SJCRH30 (cell line): ENCODE data around the gene PHF20. TPM values are rescaled to one million over a fixed set of nuclear protein-coding genes. Genes with fewer than 3 reads are reported as not detected.
"Not testable (repeated sequence)": the region's sequence is repeated elsewhere in the genome, so short reads cannot be mapped to it uniquely, and the experiment has no call there.

Experiments
- DNase-seq, 2 experiments: peaks; one replicate each; pipeline ENCODE4 v3.0.0-alpha.2; 2015 to 2020
- H3K27ac ChIP-seq: fragments of 250-450 bp; sonication (Bioruptor Pico); 2 replicates; pipeline ENCODE4 v1.5.1; 2020; ENCODE audit warnings: mild to moderate bottlenecking, moderate library complexity
- H3K27me3 ChIP-seq: fragments of 250-450 bp; sonication (Bioruptor Pico); 2 replicates; pipeline ENCODE4 v1.5.1; 2020; ENCODE audit warnings: mild to moderate bottlenecking, moderate library complexity
- H3K36me3 ChIP-seq: fragments of 250-450 bp; sonication (Bioruptor Pico); 2 replicates; pipeline ENCODE4 v1.5.1; 2020; ENCODE audit warnings: mild to moderate bottlenecking, moderate library complexity
- H3K4me1 ChIP-seq: fragments of 250-450 bp; sonication (Bioruptor Pico); 2 replicates; pipeline ENCODE4 v1.5.1; 2020; ENCODE audit warnings: mild to moderate bottlenecking, moderate library complexity
- H3K4me3 ChIP-seq: fragments of 250-450 bp; sonication (Bioruptor Pico); 2 replicates; pipeline ENCODE4 v1.5.1; 2020; ENCODE audit warnings: mild to moderate bottlenecking, moderate library complexity
- H3K9me3 ChIP-seq: fragments of 250-450 bp; sonication (Bioruptor Pico); replicated peaks from 2 replicates; pipeline ENCODE4 v1.5.1; 2020; ENCODE audit warnings: mild to moderate bottlenecking, moderate library complexity
- total RNA-seq: library from RNA; depleted of rRNA; stranded (reverse); fragments of >200 nt; shearing (Covaris generic); gene quantifications from 2 replicates; pipeline ENCODE4 v1.2.3, GENCODE V29; 2014; rRNA removed

PHF20 gene
- total RNA-seq, 1 experiment from 2014 or later = 72.2 TPM

- Histone ChIP-seq H3K4me3 (no peak overlapping the region), H3K27ac (no peak overlapping the region), H3K9me3 (no peaks in the 10 kb centered on the region), H3K4me1 (peaks cover 1% of the 10 kb centered on the region), H3K36me3 (no peaks in the 10 kb centered on the region), H3K27me3 (peaks cover 11% of the 10 kb centered on the region; the same call in 1 of the 2 replicates)
- DNase-seq = no peak
Observed at GRCh38 chr20:35978041-35978513, 206.3 kb downstream of the PHF20 start.

GRCh38 chr20:35979544-35979943, 207.7 kb downstream of the PHF20 start:
- Histone ChIP-seq H3K4me1 (no peaks in the 10 kb centered on the region), H3K9me3 (no peaks in the 10 kb centered on the region), H3K27ac (no peak overlapping the region), H3K36me3 (no peaks in the 10 kb centered on the region), H3K4me3 (no peak overlapping the region), H3K27me3 (peaks cover 15% of the 10 kb centered on the region; the same call in 1 of the 2 replicates)
- DNase-seq = no peak

- Histone ChIP-seq H3K4me1 (no peaks in the 10 kb centered on the region), H3K36me3 (no peaks in the 10 kb centered on the region), H3K4me3 (no peak overlapping the region), H3K27ac (no peak overlapping the region), H3K9me3 (no peaks in the 10 kb centered on the region), H3K27me3 (peaks cover 15% of the 10 kb centered on the region; the same call in 1 of the 2 replicates)
- DNase-seq = no peak
Observed at GRCh38 chr20:35981969-35982368, 210.2 kb downstream of the PHF20 start.

GRCh38 chr20:35984382-35984781, 212.6 kb downstream of the PHF20 start:
- Histone ChIP-seq H3K27me3 (peaks cover 15% of the 10 kb centered on the region; the same call in 1 of the 2 replicates), H3K36me3 (no peaks in the 10 kb centered on the region), H3K4me3 (no peak overlapping the region), H3K27ac (no peak overlapping the region), H3K4me1 (no peaks in the 10 kb centered on the region), H3K9me3 (no peaks in the 10 kb centered on the region)
- DNase-seq = no peak

- no peak overlapping the region for H3K4me3 ChIP-seq
- H3K9me3 ChIP-seq = no peaks in the 10 kb centered on the region
- no peaks in the 10 kb centered on the region for H3K4me1 ChIP-seq
- H3K36me3 ChIP-seq = no peaks in the 10 kb centered on the region
- H3K27ac ChIP-seq = no peak overlapping the region
- peaks cover 10% of the 10 kb centered on the region; the same call in 1 of the 2 replicates for H3K27me3 ChIP-seq
- no peak for DNase-seq
Observed at GRCh38 chr20:35985806-35986205, 214.0 kb downstream of the PHF20 start.

- no peaks in the 10 kb centered on the region for H3K9me3 ChIP-seq
- no peaks in the 10 kb centered on the region for H3K36me3 ChIP-seq
- no peak overlapping the region for H3K27ac ChIP-seq
- no peak overlapping the region for H3K4me3 ChIP-seq
- no peak for DNase-seq
- H3K27me3 ChIP-seq = peaks cover 5% of the 10 kb centered on the region; the same call in 1 of the 2 replicates
- H3K4me1 ChIP-seq = no peaks in the 10 kb centered on the region
Observed at GRCh38 chr20:35988910-35989463, 217.2 kb downstream of the PHF20 start.

- H3K27ac ChIP-seq = no peak overlapping the region
- DNase-seq = peak in 1 of 2 experiments; percentile 40
- no peaks in the 10 kb centered on the region for H3K4me1 ChIP-seq
- H3K27me3 ChIP-seq = peaks cover 5% of the 10 kb centered on the region; the same call in 1 of the 2 replicates
- H3K36me3 ChIP-seq = no peaks in the 10 kb centered on the region
- no peaks in the 10 kb centered on the region for H3K9me3 ChIP-seq
- H3K4me3 ChIP-seq = no peak overlapping the region
Observed at GRCh38 chr20:35991142-35991771, 219.4 kb downstream of the PHF20 start.

- H3K27ac ChIP-seq = no peak overlapping the region
- H3K9me3 ChIP-seq = no peaks in the 10 kb centered on the region
- peak; percentile 68 to 89 for DNase-seq
- H3K36me3 ChIP-seq = no peaks in the 10 kb centered on the region
- H3K4me3 ChIP-seq = no peak overlapping the region
- H3K4me1 ChIP-seq = no peaks in the 10 kb centered on the region
- H3K27me3 ChIP-seq = peaks cover 5% of the 10 kb centered on the region; the same call in 1 of the 2 replicates
Observed at GRCh38 chr20:35992713-35993335, 221.0 kb downstream of the PHF20 start.

GRCh38 chr20:35994994-35995453, 223.2 kb downstream of the PHF20 start:
- Histone ChIP-seq H3K4me1 (no peaks in the 10 kb centered on the region), H3K27ac (no peak overlapping the region), H3K9me3 (no peaks in the 10 kb centered on the region), H3K4me3 (no peak overlapping the region), H3K36me3 (no peaks in the 10 kb centered on the region), H3K27me3 (peaks cover 5% of the 10 kb centered on the region; the same call in 1 of the 2 replicates)
- peak; percentile 85 to 92 for DNase-seq

GRCh38 chr20:35996492-35996891, 224.7 kb downstream of the PHF20 start:
- H3K9me3 ChIP-seq, H3K36me3 ChIP-seq, DNase-seq, H3K4me3 ChIP-seq, H3K4me1 ChIP-seq, H3K27ac ChIP-seq, H3K27me3 ChIP-seq: not testable (repeated sequence)

Other genes starting within 250 kb of the PHF20 start
- gene C20orf173, start 242.4 kb upstream of the PHF20 start, total RNA-seq = not detected in 2 replicates
- 244 and 261 TPM in 2 replicates for gene ERGIC3, start 229.9 kb upstream of the PHF20 start, total RNA-seq
- gene SPAG4, start 156.2 kb upstream of the PHF20 start, total RNA-seq = 3.5 and 4.3 TPM in 2 replicates
- 276 and 297 TPM in 2 replicates for gene CPNE1, start 107.1 kb upstream of the PHF20 start, total RNA-seq
- 137 and 142 TPM in 2 replicates for gene RBM12, start 107.1 kb upstream of the PHF20 start, total RNA-seq
- 27.6 and 28.7 TPM in 2 replicates for gene NFS1, start 72.7 kb upstream of the PHF20 start, total RNA-seq
- gene ROMO1, start 72.6 kb upstream of the PHF20 start, total RNA-seq = 282 and 419 TPM in 2 replicates
- 423 and 517 TPM in 2 replicates for gene RBM39, start 29.8 kb upstream of the PHF20 start, total RNA-seq
- 44.4 and 52.9 TPM in 2 replicates for gene SCAND1, start 182.5 kb downstream of the PHF20 start, total RNA-seq
- gene CNBD2, start 196.6 kb downstream of the PHF20 start, total RNA-seq = 5.3 and 6.2 TPM in 2 replicates